A549 (cell line): ENCODE measurements around the gene PRDM5.

ENCODE experiments used
- FOSL2 ChIP-seq, 2 experiments: fragments of 450-650 bp in 1 of 2; fragments of >200 bp in 1 of 2; sonication (Bioruptor Twin) in 1 of 2; formaldehyde crosslinking; IDR thresholded peaks; 2 replicates each; pipeline versions ENCODE4 v1.5.0 to v1.6.1; 2016 to 2020; ENCODE audit warnings: mild to moderate bottlenecking in 1 of 2, moderate library complexity in 1 of 2
- TF ChIP-seq, protein P1 (sequence below): fragments of >200 bp; sonication (Bioruptor Twin); formaldehyde crosslinking; IDR thresholded peaks from 3 replicates; pipeline ENCODE4 v1.5.1; 2016

DNA sequence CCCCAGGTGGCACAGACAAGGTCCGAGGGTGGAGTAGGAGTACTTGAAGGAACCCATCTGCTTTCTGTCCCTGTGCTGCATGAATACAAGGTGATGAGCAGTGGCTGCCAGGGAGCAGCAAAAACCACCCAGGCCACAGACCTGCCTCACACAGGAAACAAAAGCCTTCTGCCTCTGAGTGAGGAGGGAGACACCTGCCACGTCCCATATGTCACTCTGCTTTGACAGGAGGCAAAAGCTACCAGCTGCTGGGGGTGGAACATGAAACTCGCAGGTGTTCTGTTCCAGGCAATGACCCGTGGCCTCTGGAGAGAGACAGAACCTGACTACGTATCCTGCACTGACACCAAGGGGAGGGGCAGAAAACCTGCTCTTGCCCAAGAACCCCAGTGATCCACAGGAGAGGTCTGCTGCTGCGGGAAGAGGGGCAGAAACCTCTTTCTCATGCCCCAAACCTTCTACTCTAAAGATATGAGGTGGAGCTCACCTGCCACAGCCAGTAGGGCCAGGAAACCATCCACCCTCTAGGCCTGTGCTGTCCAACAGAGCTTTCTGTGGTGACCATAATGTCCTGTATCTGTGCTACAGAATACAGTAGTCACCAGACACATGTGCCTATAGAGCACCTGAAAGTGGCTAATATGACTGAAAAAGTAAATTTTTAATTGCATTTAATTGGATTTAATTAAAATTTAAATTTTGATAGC is 172.9 kb downstream of the PRDM5 start:
- TF ChIP-seq, protein P1, sequence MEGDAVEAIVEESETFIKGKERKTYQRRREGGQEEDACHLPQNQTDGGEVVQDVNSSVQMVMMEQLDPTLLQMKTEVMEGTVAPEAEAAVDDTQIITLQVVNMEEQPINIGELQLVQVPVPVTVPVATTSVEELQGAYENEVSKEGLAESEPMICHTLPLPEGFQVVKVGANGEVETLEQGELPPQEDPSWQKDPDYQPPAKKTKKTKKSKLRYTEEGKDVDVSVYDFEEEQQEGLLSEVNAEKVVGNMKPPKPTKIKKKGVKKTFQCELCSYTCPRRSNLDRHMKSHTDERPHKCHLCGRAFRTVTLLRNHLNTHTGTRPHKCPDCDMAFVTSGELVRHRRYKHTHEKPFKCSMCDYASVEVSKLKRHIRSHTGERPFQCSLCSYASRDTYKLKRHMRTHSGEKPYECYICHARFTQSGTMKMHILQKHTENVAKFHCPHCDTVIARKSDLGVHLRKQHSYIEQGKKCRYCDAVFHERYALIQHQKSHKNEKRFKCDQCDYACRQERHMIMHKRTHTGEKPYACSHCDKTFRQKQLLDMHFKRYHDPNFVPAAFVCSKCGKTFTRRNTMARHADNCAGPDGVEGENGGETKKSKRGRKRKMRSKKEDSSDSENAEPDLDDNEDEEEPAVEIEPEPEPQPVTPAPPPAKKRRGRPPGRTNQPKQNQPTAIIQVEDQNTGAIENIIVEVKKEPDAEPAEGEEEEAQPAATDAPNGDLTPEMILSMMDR = no peak
- TF ChIP-seq FOSL2 (IDR thresholded peaks at IDR 0.05) (no peak), FOSL2 (CRISPR knock-in tag; IDR thresholded peaks at IDR 0.05) (no peak)
